Measurements from ENCODE around the gene SLC43A2. TPM values are rescaled to one million over a fixed set of nuclear protein-coding genes. Genes with fewer than 3 reads are reported as not detected.
"Not testable (repeated sequence)": the region's sequence is repeated elsewhere in the genome, so short reads cannot be mapped to it uniquely, and the experiment has no call there.

The SLC43A2 gene
- total RNA-seq, result 1 to 10 TPM; 2.0 to 2.2 TPM

- Mint-ChIP-seq H3K4me1 (ENCODE audit: low read depth) (peaks cover 11% of the 10 kb centered on the region), H3K9me3 (no peaks in the 10 kb centered on the region)
These were observed at the start of gene SLC43A2 for GRCh38 chr17:1627982-1628855. Gene SLC43A2 (minus strand): TSS chr17:1628834. CDS start chr17:1627874, 960 bp downstream.

GRCh38 chr17:1676401-1676800 is 47.8 kb upstream of the SLC43A2 start:
- peaks cover 82% of the 10 kb centered on the region for H3K36me3 Mint-ChIP-seq
- no peak for DNase-seq
- H3K27me3 Mint-ChIP-seq, result no peaks in the 10 kb centered on the region
- intact Hi-C loops (cut with micrococcal nuclease), result no loop called here
- peaks cover 12% of the 10 kb centered on the region for H3K4me1 Mint-ChIP-seq (ENCODE audit: low read depth)
- no peaks in the 10 kb centered on the region for H3K9me3 Mint-ChIP-seq
- ChIA-PET CTCF (interaction anchor here (1.5 kb wide), 1 partner anchor 9 kb away, joined by 4 read pairs; no protein-coding TSS in a partner anchor), POLR2A (no interaction called here)
- no peak overlapping the region for H3K4me3 Mint-ChIP-seq
- H3K27ac Mint-ChIP-seq, result no peak overlapping the region

More at GRCh38 chr17:1627982-1628855, at the start of gene SLC43A2:
- peaks cover 16% of the 10 kb centered on the region for H3K27me3 Mint-ChIP-seq
- peak within 1 kb of the TSS; percentile 67 for H3K27ac Mint-ChIP-seq
- ChIA-PET POLR2A (interaction anchor here (0.6 to 2.4 kb wide), 2 partner anchors 21 to 54 kb away, joined by 4 to 14 read pairs; no protein-coding TSS in a partner anchor), CTCF (interaction anchor here (2.0 to 9.4 kb wide), 6 partner anchors 17 to 112 kb away, joined by 12 to 209 read pairs (median 24); partner anchors contain the start of genes INPP5K, RILP and SCARF1)
- no peaks in the 10 kb centered on the region for H3K36me3 Mint-ChIP-seq
- intact Hi-C loops (cut with micrococcal nuclease), result loop anchor here (1.0 kb wide), 1 partner anchor 21 kb away; no protein-coding TSS in a partner anchor
- H3K4me3 Mint-ChIP-seq, result peak within 1 kb of the TSS; percentile 87
- peak; percentile 83 for DNase-seq

GRCh38 chr17:1673041-1673785 is 44.6 kb upstream of the SLC43A2 start:
- POLR2A ChIA-PET, result no interaction called here
- H3K4me3 Mint-ChIP-seq, result no peak overlapping the region

GRCh38 chr17:1663934-1664333 is 35.3 kb upstream of the SLC43A2 start:
- peaks cover 52% of the 10 kb centered on the region for H3K36me3 Mint-ChIP-seq
- CTCF ChIA-PET, result interaction anchor here (1.8 kb wide), 1 partner anchor 14 kb away, joined by 11 read pairs; the partner anchor contains the start of gene RILP
- H3K9me3 Mint-ChIP-seq; H3K4me3 Mint-ChIP-seq; H3K27me3 Mint-ChIP-seq; DNase-seq; H3K27ac Mint-ChIP-seq; H3K4me1 Mint-ChIP-seq (ENCODE audit: low read depth); intact Hi-C loops (cut with micrococcal nuclease): not testable (repeated sequence)
- POLR2A ChIA-PET, result interaction anchor here (0.6 kb wide), 1 partner anchor 86 kb away, joined by 3 read pairs; no protein-coding TSS in a partner anchor

More at GRCh38 chr17:1673041-1673785, 44.6 kb upstream of the SLC43A2 start:
- Mint-ChIP-seq H3K9me3 (no peaks in the 10 kb centered on the region), H3K4me1 (ENCODE audit: low read depth) (peaks cover 19% of the 10 kb centered on the region), H3K36me3 (peaks cover 76% of the 10 kb centered on the region), H3K27ac (peak overlapping the region; percentile 29), H3K27me3 (no peaks in the 10 kb centered on the region)
- CTCF ChIA-PET, result interaction anchor here (0.8 kb wide), 1 partner anchor 11 kb away, joined by 3 read pairs; no protein-coding TSS in a partner anchor
- intact Hi-C loops (cut with micrococcal nuclease), result no loop called here
- DNase-seq, result peak; percentile 43

- CTCF ChIA-PET, result interaction anchor here (1.7 to 2.6 kb wide), 3 partner anchors 8 to 12 kb away, joined by 5 to 18 read pairs (median 11); partner anchors contain the start of gene RILP
- no peak for DNase-seq
- Mint-ChIP-seq H3K27ac (no peak overlapping the region), H3K27me3 (no peaks in the 10 kb centered on the region), H3K9me3 (no peaks in the 10 kb centered on the region), H3K4me1 (ENCODE audit: low read depth) (peaks cover 3% of the 10 kb centered on the region), H3K36me3 (peaks cover 61% of the 10 kb centered on the region), H3K4me3 (no peak overlapping the region)
- POLR2A ChIA-PET, result interaction anchor here (1.2 to 1.8 kb wide), 2 partner anchors 9 to 17 kb away, joined by 4 to 9 read pairs; no protein-coding TSS in a partner anchor
- intact Hi-C loops (cut with micrococcal nuclease), result no loop called here
These were observed 32.4 kb upstream of the SLC43A2 start for GRCh38 chr17:1661045-1661444.

- intact Hi-C loops (cut with micrococcal nuclease), result no loop called here
- CTCF ChIA-PET, result interaction anchor here (1.1 to 1.5 kb wide), 2 partner anchors 11 to 780 kb away, joined by 3 to 7 read pairs; no protein-coding TSS in a partner anchor
- H3K4me1 Mint-ChIP-seq (ENCODE audit: low read depth), result peaks cover 1% of the 10 kb centered on the region
- no peak overlapping the region for H3K4me3 Mint-ChIP-seq
- no peaks in the 10 kb centered on the region for H3K27me3 Mint-ChIP-seq
- POLR2A ChIA-PET, result no interaction called here
- H3K9me3 Mint-ChIP-seq, result no peaks in the 10 kb centered on the region
- DNase-seq, result no peak
- no peak overlapping the region for H3K27ac Mint-ChIP-seq
- H3K36me3 Mint-ChIP-seq, result peaks cover 76% of the 10 kb centered on the region
These were observed 29.5 kb upstream of the SLC43A2 start for GRCh38 chr17:1658100-1658499.

- DNase-seq, result no peak
- H3K4me3 Mint-ChIP-seq, result no peak overlapping the region
- intact Hi-C loops (cut with micrococcal nuclease), result no loop called here
- ChIA-PET POLR2A (no interaction called here), CTCF (no interaction called here)
- peaks cover 6% of the 10 kb centered on the region for H3K4me1 Mint-ChIP-seq (ENCODE audit: low read depth)
- no peak overlapping the region for H3K27ac Mint-ChIP-seq
- no peaks in the 10 kb centered on the region for H3K9me3 Mint-ChIP-seq
- peaks cover 61% of the 10 kb centered on the region for H3K36me3 Mint-ChIP-seq
- H3K27me3 Mint-ChIP-seq, result no peaks in the 10 kb centered on the region
These were observed 25.1 kb upstream of the SLC43A2 start for GRCh38 chr17:1653735-1654134.

- ChIA-PET POLR2A (interaction anchor here (0.6 to 1.9 kb wide), 3 partner anchors 8 to 31 kb away, joined by 3 to 9 read pairs (median 8); partner anchors contain the start of gene PRPF8), CTCF (interaction anchor here (2.2 kb wide), 1 partner anchor 17 kb away, joined by 11 read pairs; no protein-coding TSS in a partner anchor)
- H3K9me3 Mint-ChIP-seq; H3K4me1 Mint-ChIP-seq (ENCODE audit: low read depth); H3K4me3 Mint-ChIP-seq; intact Hi-C loops (cut with micrococcal nuclease); DNase-seq; H3K27ac Mint-ChIP-seq; H3K27me3 Mint-ChIP-seq: not testable (repeated sequence)
- H3K36me3 Mint-ChIP-seq, result peaks cover 52% of the 10 kb centered on the region
These were observed 24.2 kb upstream of the SLC43A2 start for GRCh38 chr17:1652794-1653193.

GRCh38 chr17:1651559-1651844 is 22.9 kb upstream of the SLC43A2 start:
- H3K4me1 Mint-ChIP-seq (ENCODE audit: low read depth), result peaks cover 11% of the 10 kb centered on the region
- no peak overlapping the region for H3K4me3 Mint-ChIP-seq
- DNase-seq, result no peak
- no peak overlapping the region for H3K27ac Mint-ChIP-seq
- intact Hi-C loops (cut with micrococcal nuclease), result no loop called here
- H3K36me3 Mint-ChIP-seq, result peaks cover 42% of the 10 kb centered on the region
- no peaks in the 10 kb centered on the region for H3K9me3 Mint-ChIP-seq
- H3K27me3 Mint-ChIP-seq, result no peaks in the 10 kb centered on the region
- CTCF ChIA-PET, result interaction anchor here (1.0 to 2.2 kb wide), 2 partner anchors 19 to 77 kb away, joined by 3 to 11 read pairs; no protein-coding TSS in a partner anchor
- POLR2A ChIA-PET, result interaction anchor here (1.0 to 1.9 kb wide), 3 partner anchors 9 to 32 kb away, joined by 3 to 9 read pairs (median 8); partner anchors contain the start of gene PRPF8

GRCh38 chr17:1650731-1651558 is 22.3 kb upstream of the SLC43A2 start:
- no peaks in the 10 kb centered on the region for H3K9me3 Mint-ChIP-seq
- no peak overlapping the region for H3K4me3 Mint-ChIP-seq
- no peak overlapping the region for H3K27ac Mint-ChIP-seq
- POLR2A ChIA-PET, result interaction anchor here (1.0 to 1.9 kb wide), 3 partner anchors 10 to 33 kb away, joined by 3 to 9 read pairs (median 8); partner anchors contain the start of gene PRPF8
- DNase-seq, result no peak
- H3K27me3 Mint-ChIP-seq, result no peaks in the 10 kb centered on the region
- peaks cover 11% of the 10 kb centered on the region for H3K4me1 Mint-ChIP-seq (ENCODE audit: low read depth)
- intact Hi-C loops (cut with micrococcal nuclease), result no loop called here
- peaks cover 37% of the 10 kb centered on the region for H3K36me3 Mint-ChIP-seq
- CTCF ChIA-PET, result interaction anchor here (0.9 to 2.9 kb wide), 4 partner anchors 18 to 77 kb away, joined by 3 to 31 read pairs (median 8); no protein-coding TSS in a partner anchor
